Skin epidermis (tissue), 12 donors: ENCODE measurements around the gene HOXA6.

Experiments used
- H3K27ac ChIP-seq, 21 experiments: fragments of 200-600 bp; sonication (generic) in 11 of 21; one replicate each; pipeline ENCODE4 v1.5.0; 2020; ENCODE audit warnings: mild to moderate bottlenecking in 3 of 21, inconsistent platforms in 2 of 21, moderate library complexity in 2 of 21
- H3K4me3 ChIP-seq, 7 experiments: fragments of 200-600 bp; sonication (generic) in 2 of 7; one replicate each; pipeline ENCODE4 v1.5.0; 2020; ENCODE audit warnings: inconsistent platforms in 2 of 7, mild to moderate bottlenecking in 2 of 7, moderate library complexity in 1 of 7

HOXA6 gene

GRCh38 chr7:27133409-27134231 is 14.0 kb downstream of the HOXA6 start:
- H3K27ac ChIP-seq, result no peak overlapping the region
- no peak overlapping the region for H3K4me3 ChIP-seq

GRCh38 chr7:27132978-27133377 is 14.6 kb downstream of the HOXA6 start:
- H3K27ac ChIP-seq, result no peak overlapping the region

GRCh38 chr7:27132214-27132613 is 15.4 kb downstream of the HOXA6 start:
- Histone ChIP-seq H3K27ac (no peak overlapping the region), H3K4me3 (no peak overlapping the region)

More at GRCh38 chr7:27132978-27133377, 14.6 kb downstream of the HOXA6 start:
- H3K4me3 ChIP-seq, result no peak overlapping the region

DNA sequence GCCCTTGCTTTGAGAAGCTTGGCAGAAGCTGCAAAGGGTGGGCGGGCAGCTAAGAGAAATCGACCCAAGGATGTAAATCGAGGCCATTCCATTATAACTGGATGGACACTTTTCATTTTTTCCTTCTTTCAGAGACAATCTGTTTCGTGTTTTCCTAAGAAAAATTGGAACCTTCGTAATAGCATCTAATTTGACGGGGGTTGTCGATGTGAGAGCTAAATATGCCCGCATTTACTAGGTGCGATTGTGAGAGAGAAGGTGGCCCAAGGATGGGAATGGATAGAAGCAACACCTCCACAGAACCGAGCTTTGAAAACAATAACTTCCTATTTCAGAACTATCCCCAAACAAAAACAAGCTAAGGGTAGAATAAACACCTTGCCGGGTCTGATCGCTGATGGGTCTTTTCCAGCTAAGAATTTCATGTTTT is 16.2 kb downstream of the HOXA6 start:
- Histone ChIP-seq H3K4me3 (peak overlapping the region; percentile 51 to 72 (median 61)), H3K27ac (peak overlapping the region in 19 of 21 experiments; percentile 52 to 92 (median 82))

DNA sequence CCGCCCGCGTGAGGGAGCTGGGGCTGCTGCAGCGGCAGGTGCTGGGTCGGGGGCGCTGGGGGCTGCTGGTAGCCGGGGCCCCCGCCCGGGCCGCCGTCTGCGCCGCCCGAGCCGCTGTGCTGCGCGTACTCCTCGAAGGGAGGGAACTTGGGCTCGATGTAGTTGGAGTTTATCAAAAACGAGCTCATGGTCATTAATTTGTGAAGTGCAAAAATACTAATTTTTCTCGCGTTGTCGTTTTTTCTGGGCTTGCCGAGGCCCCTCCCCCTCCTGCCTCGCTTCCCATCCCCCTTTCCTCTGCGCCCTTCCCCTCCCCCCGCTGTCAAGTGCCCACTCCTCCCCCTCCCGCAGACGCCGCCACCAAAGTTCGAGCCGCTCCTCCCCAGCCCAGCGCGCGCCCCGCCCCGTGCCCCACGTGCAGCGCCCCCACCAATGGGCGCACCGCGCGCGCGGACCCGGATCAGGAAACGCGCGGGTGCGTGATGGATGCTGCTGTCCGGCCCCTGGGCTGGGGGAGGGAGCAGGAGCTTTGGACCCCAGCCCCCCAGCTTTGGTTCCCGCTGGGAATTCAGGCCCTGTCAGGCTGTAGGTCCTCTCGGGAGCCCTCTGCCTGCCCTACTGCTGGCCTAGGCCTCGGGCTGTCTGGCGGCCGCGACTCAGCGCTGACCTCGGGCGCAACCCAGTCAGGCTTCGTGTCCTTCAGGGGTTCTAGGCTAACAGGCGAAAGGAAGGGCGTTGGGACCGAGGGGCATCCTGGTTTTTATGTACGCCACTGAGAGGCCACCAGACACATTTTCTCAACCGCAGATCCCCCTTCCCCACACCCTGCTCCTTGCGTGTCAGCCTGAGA is 16.8 kb downstream of the HOXA6 start, which contains the start of gene HOXA4:
Gene HOXA4 (minus strand): TSS at position 218 of the 850 bp plus-strand sequence. CDS start 24 bp downstream, at position 194.
- Histone ChIP-seq H3K27ac (peak within 1 kb of the TSS in 20 of 21 experiments; percentile 60 to 92 (median 82)), H3K4me3 (peak within 1 kb of the TSS; percentile 51 to 72 (median 61))

GRCh38 chr7:27129729-27130539 is 17.6 kb downstream of the HOXA6 start:
- H3K4me3 ChIP-seq, result peak overlapping the region; percentile 51 to 72 (median 61)
- peak overlapping the region in 20 of 21 experiments; percentile 56 to 92 (median 81) for H3K27ac ChIP-seq

DNA sequence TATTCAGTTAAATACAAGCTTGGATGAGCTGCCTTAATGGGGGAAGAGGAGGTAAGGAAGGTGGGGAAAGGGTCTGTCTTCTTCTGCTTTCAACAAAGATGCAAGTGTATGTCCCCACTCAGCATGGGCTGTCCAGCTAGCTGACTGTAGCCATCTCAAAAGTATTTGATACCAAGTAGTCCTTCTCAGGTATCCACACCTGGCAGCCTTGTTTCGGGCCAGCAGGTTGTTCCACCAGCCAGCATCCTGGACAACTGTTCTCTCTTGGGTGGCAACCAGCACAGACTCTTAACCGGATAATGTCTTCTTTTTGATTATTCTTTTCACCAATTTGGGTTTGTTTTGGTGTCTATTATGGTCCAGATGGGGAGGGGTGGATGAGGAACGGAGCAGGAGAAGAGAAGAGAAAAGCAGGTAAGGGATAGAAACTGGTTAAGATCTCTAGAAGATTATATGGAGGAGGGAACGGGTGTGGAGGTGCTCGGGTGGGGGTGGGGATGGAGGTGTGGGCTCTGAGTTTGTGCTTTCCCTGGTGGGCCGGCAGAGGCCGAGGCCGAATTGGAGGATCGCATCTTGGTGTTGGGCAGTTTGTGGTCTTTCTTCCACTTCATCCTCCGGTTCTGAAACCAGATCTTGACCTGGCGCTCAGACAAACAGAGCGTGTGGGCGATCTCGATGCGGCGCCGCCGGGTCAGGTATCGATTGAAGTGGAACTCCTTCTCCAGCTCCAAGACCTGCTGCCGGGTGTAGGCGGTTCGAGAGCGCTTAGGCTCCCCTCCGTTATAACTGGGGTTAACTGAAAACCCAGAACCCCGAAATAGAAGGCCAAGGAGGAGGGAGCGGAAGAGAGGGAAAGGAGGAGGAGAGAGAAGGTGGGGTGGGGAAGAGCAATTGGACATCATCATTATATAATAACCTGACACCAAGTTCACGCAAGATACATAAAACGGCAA is 18.5 kb downstream of the HOXA6 start:
- peak overlapping the region in 4 of 7 experiments; percentile 61 to 72 (median 70) for H3K4me3 ChIP-seq

GRCh38 chr7:27128034-27128433 is 19.5 kb downstream of the HOXA6 start:
- Histone ChIP-seq H3K27ac (no peak overlapping the region), H3K4me3 (no peak overlapping the region)

More for the DNA sequence above, 18.5 kb downstream of the HOXA6 start:
- no peak overlapping the region for H3K27ac ChIP-seq

- H3K27ac ChIP-seq, result no peak overlapping the region
- no peak overlapping the region for H3K4me3 ChIP-seq
Observed at GRCh38 chr7:27126596-27127327, 20.8 kb downstream of the HOXA6 start.

DNA sequence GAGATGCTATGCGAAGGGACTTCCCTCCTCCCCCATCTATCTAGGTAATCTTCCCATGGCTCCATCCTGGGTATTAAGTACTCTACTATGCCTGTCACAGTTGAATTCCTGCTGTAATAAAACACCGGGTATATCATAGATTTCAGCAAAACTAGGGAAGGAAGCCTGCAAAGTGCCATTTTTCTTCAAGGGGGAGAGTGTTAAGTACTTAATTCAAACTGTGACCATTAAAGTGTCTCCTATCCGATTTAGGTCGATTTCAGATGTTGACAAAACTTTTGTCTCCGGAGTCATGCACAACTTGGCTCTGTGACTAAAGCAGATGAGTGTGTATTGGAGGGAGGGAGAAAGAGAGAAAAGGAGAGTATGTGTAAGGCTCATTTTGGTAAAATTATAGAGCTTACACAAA is 21.6 kb downstream of the HOXA6 start:
- Histone ChIP-seq H3K27ac (no peak overlapping the region), H3K4me3 (no peak overlapping the region)

- no peak overlapping the region for H3K27ac ChIP-seq
- H3K4me3 ChIP-seq, result no peak overlapping the region
Observed at GRCh38 chr7:27124902-27125689, 22.5 kb downstream of the HOXA6 start.

DNA sequence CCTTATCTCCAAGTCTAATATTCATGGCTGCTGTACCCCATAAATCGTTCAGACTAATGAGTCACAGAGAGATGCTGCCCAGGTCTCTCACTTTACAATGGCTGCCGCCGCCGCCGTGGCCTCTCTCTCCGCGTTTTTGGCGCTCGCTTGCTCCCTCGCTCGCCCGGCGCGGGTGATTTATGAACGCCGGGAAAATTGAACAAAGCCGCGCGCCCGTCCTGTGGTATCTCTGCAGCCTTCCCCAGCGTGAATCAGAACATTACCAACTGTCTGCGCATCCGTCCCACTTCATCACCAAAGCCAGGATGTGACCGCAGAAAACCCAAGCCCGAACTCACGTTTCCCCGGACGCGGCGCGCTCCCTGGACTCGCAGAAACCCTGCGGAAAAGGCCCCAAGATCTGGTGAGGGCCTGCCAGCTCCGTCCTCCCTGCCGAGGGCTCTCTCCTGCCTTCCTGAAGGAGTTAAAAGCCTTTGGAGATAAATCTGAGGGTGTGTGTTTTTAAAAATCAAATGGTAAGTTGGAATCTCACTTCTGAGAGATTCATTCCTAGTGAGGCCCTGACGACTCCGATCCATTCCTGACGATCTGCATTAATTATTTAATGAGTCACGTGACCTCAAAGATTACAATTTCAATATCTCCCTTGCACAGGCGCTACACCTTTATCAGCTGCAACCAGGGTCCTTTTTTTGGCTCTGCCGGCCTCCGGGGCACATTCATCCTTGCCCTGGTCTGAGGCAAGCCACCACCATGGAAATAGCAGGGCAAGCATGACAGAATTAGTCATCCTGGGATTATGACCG is 23.3 kb downstream of the HOXA6 start:
- no peak overlapping the region for H3K27ac ChIP-seq

GRCh38 chr7:27123477-27124053 is 24.0 kb downstream of the HOXA6 start:
- Histone ChIP-seq H3K27ac (no peak overlapping the region), H3K4me3 (no peak overlapping the region)

More for the DNA sequence above, 23.3 kb downstream of the HOXA6 start:
- H3K4me3 ChIP-seq, result no peak overlapping the region

GRCh38 chr7:27123007-27123476 is 24.5 kb downstream of the HOXA6 start:
- Histone ChIP-seq H3K4me3 (no peak overlapping the region), H3K27ac (no peak overlapping the region)

DNA sequence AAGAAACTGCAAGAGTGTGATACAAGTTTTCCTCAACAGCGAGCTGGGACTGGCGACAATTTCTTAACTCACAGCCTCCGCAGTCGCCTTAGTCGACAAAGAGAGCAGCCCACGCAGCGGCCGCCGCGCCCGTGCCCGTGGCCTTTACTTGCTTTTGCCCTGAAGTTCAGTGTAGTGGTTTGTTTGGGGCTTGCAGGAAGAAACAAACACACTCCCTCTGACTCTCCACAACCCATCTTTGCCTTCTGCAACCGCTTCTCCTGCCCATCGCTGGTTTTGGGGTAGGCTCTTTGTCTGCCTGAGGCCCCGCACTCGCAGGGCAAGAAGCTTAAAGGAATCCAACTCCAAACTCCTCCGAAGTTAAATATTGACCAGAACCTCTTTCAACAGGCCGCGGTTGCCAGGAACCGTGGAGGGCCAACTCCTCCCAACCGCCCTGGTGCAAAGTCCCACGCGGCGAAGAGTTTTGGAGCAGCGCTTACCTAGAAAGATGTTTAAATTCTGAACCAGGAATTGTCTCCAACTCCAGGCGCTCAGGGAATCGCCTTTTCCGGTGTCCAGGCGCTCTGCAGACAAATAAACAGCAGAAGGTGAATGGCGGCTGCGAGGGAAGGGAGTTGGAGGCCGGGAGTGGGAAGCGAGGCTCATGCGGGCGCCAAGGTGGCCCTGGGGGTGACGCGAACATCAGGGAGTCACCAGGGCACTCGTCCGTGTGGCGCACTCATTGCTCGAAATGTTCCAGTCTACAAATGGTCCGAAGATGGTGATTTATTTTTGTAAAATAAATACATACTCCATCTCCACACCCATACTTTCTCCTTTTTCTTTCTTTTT is 25.3 kb downstream of the HOXA6 start:
- Histone ChIP-seq H3K4me3 (no peak overlapping the region), H3K27ac (no peak overlapping the region)
